LNCaP clone FGC (cell line): ENCODE measurements around the gene TEPSIN.
A peak's percentile ranks its signal among the peaks of the same experiment; 100 is the strongest.

Experiments used
- DNase-seq: peaks from one replicate; pipeline ENCODE4 v3.0.0-alpha.2; 2011; ENCODE audit warnings: low read depth
- H3K4me3 ChIP-seq: 2 replicates; pipeline ENCODE4 v1.5.1; 2011; ENCODE audit warnings: mild to moderate bottlenecking, low read depth, low read length, control low read depth
- CTCF ChIP-seq: IDR thresholded peaks from 2 replicates; pipeline ENCODE4 v1.5.1; 2012; ENCODE audit warnings: mild to moderate bottlenecking; ENCODE audit not compliant: control insufficient read depth, insufficient read depth; ENCODE audit errors: extremely low read depth

Gene TEPSIN

GRCh38 chr17:81238815-81239713 lies at the start of gene TEPSIN, which contains the start of gene NDUFAF8:
Gene TEPSIN (minus strand): TSS chr17:81239055. CDS start chr17:81239033, 22 bp downstream.
Gene NDUFAF8 (plus strand): TSS chr17:81239318. CDS start chr17:81239364, 46 bp downstream.
- peak within 1 kb of the TSS; percentile 96 for H3K4me3 ChIP-seq
- TF ChIP-seq CTCF: no peak

DNA sequence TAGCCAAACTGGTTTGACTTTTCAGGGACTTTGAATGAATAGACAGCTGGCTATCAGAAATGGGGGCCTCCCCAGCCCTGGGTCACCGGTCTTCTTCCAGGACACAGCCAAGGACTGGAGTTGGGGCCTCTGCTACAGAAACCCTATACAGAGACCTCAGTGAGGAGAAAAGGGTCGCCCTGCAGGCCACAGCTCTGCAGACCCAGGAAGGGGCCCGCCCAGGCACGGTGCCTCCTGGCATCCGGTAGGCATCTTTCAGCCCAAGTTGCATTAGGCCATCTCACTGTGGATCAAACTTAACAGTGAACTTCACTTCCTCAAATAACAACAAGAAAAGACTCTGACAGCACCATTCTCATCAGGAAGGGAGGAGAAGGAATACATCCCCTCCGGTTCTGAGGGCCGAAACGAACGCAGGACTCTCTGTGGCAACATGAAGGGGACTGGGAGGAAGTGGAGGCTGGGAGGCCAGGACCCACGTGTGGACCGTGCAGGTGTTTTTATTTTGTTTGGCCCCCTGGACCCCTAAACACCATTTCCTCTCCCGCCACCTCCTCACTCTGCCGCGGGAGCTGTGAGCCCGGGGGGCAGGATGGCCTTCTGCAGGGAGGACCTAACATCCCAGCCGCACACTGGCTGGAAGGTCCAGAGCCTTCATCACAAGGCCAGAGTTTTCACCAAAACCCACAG lies 49.0 kb upstream of the TEPSIN start:
- TF ChIP-seq CTCF: no peak
- DNase-seq: no peak
- H3K4me3 ChIP-seq: no peak overlapping the region

More at GRCh38 chr17:81238815-81239713, at the start of gene TEPSIN, which contains the start of gene NDUFAF8:
- peak; percentile 99 for DNase-seq

GRCh38 chr17:81287152-81287551 lies 48.3 kb upstream of the TEPSIN start:
- H3K4me3 ChIP-seq: no peak overlapping the region
- DNase-seq: no peak
- TF ChIP-seq CTCF: no peak

DNA sequence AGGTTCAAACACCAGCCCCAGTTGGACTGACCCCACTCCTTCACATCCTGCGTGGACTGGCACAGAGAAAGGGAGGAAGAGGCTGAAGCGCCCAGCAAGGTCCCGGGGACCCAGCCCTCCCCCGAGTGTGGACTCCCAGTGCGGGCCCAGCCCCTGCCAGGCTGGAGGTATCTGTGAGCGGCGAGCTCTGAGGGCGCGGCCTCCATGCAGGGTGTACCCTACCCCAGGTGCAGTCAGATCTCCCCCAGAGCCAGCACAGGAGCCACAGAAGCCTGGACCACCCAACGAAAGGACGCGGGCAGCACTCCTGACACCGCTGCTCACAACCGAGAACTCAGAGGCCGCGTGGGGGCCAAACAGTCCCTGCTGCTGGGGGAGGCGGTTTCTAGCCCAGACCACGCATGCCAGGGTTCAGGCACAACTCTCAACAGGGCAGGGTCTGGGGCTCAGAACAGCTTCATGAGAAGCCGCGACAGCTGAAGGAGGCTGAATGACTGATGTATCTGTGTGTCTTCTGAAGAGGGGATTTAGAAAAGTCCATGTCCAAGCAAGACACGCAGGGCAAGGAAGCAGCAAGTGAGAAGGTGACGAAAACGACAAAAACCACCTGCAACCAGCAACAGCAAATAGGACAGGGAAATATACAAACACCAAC lies 47.8 kb upstream of the TEPSIN start:
- TF ChIP-seq CTCF: no peak
- no peak overlapping the region for H3K4me3 ChIP-seq
- DNase-seq: no peak

GRCh38 chr17:81285894-81286293 lies 47.0 kb upstream of the TEPSIN start:
- no peak for DNase-seq
- no peak for TF ChIP-seq CTCF
- no peak overlapping the region for H3K4me3 ChIP-seq

GRCh38 chr17:81285179-81285878 lies 46.5 kb upstream of the TEPSIN start:
- no peak overlapping the region for H3K4me3 ChIP-seq

More at GRCh38 chr17:81285179-81285878, 46.5 kb upstream of the TEPSIN start:
- TF ChIP-seq CTCF: no peak
- no peak for DNase-seq
